GM10248 (cell line): ENCODE results near the gene UCMA.

Source experiments
- CTCF ChIA-PET: fragments of 300-600 bp; sonication (Branson Sonifier 250); formaldehyde crosslinking; extraction: SDS; loops from one replicate; lab custom pipeline; 2021; ENCODE audit warnings: antibody characterized with exemption; lab: Yijun Ruan, JAX
- POLR2A ChIA-PET: fragments of 350-650 bp; sonication (Branson Sonifier 250); formaldehyde crosslinking; extraction: SDS; loops from one replicate; lab custom pipeline; 2020; ENCODE audit warnings: antibody characterized with exemption; lab: Yijun Ruan, JAX
- DNase-seq: peaks from one replicate; pipeline ENCODE4 v3.0.0; 2012; ENCODE audit errors: extremely low spot score
- TF ChIP-seq, protein P1 (sequence below): IDR thresholded peaks from 2 replicates; pipeline ENCODE4 v1.5.1; 2012; ENCODE audit warnings: mild to moderate bottlenecking, low read depth; ENCODE audit errors: extremely low read depth, missing control alignments, control extremely low read depth

Gene UCMA

GRCh38 chr10:13224210-13224995 is 9.8 kb downstream of the UCMA start:
- TF ChIP-seq, protein P1, sequence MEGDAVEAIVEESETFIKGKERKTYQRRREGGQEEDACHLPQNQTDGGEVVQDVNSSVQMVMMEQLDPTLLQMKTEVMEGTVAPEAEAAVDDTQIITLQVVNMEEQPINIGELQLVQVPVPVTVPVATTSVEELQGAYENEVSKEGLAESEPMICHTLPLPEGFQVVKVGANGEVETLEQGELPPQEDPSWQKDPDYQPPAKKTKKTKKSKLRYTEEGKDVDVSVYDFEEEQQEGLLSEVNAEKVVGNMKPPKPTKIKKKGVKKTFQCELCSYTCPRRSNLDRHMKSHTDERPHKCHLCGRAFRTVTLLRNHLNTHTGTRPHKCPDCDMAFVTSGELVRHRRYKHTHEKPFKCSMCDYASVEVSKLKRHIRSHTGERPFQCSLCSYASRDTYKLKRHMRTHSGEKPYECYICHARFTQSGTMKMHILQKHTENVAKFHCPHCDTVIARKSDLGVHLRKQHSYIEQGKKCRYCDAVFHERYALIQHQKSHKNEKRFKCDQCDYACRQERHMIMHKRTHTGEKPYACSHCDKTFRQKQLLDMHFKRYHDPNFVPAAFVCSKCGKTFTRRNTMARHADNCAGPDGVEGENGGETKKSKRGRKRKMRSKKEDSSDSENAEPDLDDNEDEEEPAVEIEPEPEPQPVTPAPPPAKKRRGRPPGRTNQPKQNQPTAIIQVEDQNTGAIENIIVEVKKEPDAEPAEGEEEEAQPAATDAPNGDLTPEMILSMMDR = no peak
- no peak for DNase-seq
- POLR2A ChIA-PET = no interaction called here
- CTCF ChIA-PET = interaction anchor here (1.1 to 1.8 kb wide), 2 partner anchors 78 to 148 kb away, joined by 3 to 4 read pairs; no protein-coding TSS in a partner anchor

GRCh38 chr10:13223241-13223640 is 10.9 kb downstream of the UCMA start:
- TF ChIP-seq, protein P1 = no peak
- CTCF ChIA-PET = no interaction called here
- POLR2A ChIA-PET = no interaction called here
- DNase-seq = no peak

DNA sequence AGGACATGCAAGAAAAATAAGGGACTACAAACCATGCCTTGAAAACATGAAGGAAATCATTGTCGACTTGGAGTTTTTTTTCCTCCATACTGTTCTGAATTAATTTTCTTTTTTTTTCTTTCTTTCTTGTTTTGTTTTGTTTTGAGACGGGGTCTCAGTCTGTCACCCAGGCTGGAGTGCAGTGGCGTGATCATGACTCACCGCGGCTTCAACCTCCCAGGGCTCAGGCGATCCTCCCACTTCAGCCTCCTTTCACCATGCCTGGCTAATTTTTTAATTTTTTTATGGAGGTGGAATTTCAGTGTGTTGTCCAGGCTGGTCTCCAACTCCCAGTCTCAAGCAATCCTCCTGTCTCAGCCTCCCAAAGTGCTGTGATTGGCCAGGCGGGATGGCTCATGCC is 11.6 kb downstream of the UCMA start:
- POLR2A ChIA-PET = no interaction called here
- DNase-seq = no peak
- TF ChIP-seq, protein P1 = no peak
- CTCF ChIA-PET = no interaction called here

DNA sequence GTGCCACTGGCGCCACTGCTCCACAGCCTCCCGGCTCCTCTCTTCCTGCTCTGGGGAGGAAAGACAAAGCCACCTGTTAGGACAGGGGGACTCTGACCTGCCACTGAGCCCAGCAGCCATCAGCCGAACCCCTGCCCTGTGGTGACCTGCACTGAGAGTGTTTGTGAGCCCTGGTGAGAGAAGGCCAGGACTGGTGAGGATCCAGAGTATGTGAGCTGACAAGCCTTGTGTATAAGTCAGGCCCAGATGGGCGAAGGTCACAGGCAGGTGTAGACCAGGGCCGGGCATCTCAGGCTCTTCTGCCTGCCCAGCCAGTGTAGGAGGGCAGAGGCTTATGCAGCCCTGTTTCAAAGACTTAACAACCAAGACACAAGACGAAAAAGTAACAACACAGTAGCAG is 12.0 kb downstream of the UCMA start:
- POLR2A ChIA-PET = no interaction called here
- no peak for DNase-seq
- CTCF ChIA-PET = no interaction called here
- TF ChIP-seq, protein P1 = no peak

DNA sequence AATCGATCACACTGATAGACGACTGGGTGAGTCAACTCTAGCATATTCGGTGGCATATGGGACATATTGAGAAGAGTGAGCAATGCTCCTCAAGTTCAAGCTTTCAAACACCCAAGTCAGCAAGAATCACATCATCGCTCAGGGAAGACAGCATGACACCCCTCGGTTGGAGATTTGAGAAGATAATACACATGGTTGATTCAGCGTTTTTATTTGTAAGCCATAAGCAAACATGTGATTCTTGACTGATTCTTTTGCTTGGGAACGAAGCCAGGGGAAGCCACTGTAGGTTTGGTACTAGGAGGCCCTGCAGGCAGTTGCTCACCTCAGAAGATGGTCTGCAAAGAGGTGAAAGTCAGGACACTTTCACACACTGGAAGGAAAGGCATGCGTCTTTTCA is 12.6 kb downstream of the UCMA start:
- CTCF ChIA-PET = interaction anchor here (1.6 kb wide), 1 partner anchor 8 kb away, joined by 4 read pairs; no protein-coding TSS in a partner anchor
- no peak for DNase-seq
- POLR2A ChIA-PET = no interaction called here
- TF ChIP-seq, protein P1 = no peak

DNA sequence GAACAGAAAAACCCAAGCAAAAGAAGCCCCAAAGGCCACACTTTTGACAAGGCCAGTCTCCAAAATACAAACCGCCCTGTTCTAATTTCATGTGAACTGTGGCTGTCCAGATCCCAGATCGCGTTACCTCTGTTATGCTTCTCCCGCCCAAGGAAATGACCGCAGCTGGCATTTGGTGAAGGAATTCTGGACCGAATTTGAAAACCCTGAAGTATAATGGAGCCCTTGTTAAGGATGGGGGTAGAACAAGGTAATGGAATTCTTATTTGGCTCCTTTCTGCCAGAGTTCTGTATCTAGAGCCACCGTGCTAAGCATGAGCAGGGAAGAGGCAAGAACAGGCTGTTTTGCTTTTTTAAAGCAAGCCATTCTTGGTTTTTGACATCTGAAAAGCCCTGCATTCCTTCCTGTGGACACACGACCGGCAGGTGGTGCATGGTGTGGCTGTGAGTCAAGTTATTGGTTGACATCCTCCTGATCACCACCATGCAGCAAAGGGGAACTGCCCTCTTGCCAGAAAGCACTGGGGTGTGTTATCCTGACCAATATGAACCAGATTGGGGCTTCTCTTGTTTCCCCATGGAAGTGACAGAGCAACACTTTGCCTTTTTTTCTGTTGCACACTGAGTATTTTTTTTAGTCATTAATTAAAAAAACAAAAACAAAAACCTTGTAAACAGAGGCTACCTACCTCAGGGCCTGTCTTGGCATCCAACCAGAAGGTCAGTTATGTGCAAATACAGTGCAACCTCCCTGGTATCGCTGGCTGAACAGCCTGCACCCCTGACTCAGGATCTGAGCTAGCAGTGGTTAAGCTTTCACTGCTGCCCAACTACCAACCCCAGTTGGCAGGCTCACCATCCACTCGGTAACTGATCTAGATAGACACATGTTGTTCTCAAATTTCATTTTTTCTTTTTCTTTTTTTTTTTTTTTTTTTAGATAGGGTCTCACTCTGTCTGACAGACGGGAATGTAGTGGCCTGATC is 14.2 kb downstream of the UCMA start:
- DNase-seq = peak; percentile 59
- TF ChIP-seq, protein P1 = peak; percentile 19
- ChIA-PET CTCF (interaction anchor here (1.0 to 2.4 kb wide), 3 partner anchors 9 to 83 kb away, joined by 3 to 9 read pairs (median 4); no protein-coding TSS in a partner anchor), POLR2A (no interaction called here)
